HEK293 (cell line): Measurements from ENCODE around the gene TRIM66.

Source experiments
- CTCF ChIA-PET: fragments of 350-600 bp; formaldehyde crosslinking; extraction: SDS; loops from one replicate; lab custom pipeline; 2021; ENCODE audit warnings: antibody characterized with exemption; lab: Yijun Ruan, JAX
- POLR2A ChIA-PET: fragments of 300-600 bp; formaldehyde crosslinking; extraction: SDS; loops from one replicate; lab custom pipeline; 2020; ENCODE audit warnings: antibody characterized with exemption, inconsistent platforms; lab: Yijun Ruan, JAX
- H3K27ac ChIP-seq: fragments of 200-500 bp; sonication (Bioruptor generic); 2 replicates; pipeline ENCODE4 v1.5.1; 2014; ENCODE audit warnings: low read depth, low read length, control low read depth, inconsistent platforms; ENCODE audit errors: extremely low read depth
- H3K36me3 ChIP-seq, 2 experiments: fragments of 200-500 bp in 1 of 2; sonication (Bioruptor generic) in 1 of 2; 1 replicate in 1 of 2; 2 replicates in 1 of 2; pipeline ENCODE4 v1.5.1; 2014 to 2017; ENCODE audit warnings: inconsistent platforms in 2 of 2, low read length in 2 of 2; ENCODE audit not compliant: control insufficient read depth in 2 of 2, insufficient read depth in 1 of 2
- H3K4me1 ChIP-seq: fragments of 200-500 bp; sonication (Bioruptor generic); 2 replicates; pipeline ENCODE4 v1.5.1; 2014; ENCODE audit warnings: mild to moderate bottlenecking, low read length, inconsistent platforms; ENCODE audit not compliant: control insufficient read depth, insufficient read depth
- H3K4me3 ChIP-seq: 2 replicates; pipeline ENCODE4 v1.5.1; 2011; ENCODE audit warnings: low read depth, mild to moderate bottlenecking, control low read depth, low read length, moderate library complexity
- H3K9me3 ChIP-seq: fragments of 200-500 bp; sonication (Bioruptor generic); 2 replicates; pipeline ENCODE4 v1.5.1; 2014; ENCODE audit warnings: low read depth, low read length, inconsistent platforms; ENCODE audit not compliant: control insufficient read depth, insufficient read depth
- BCL6B ChIP-seq: fragments of 450-650 bp; formaldehyde crosslinking; IDR thresholded peaks from 2 replicates; pipeline ENCODE4 v1.5.1; 2017; ENCODE audit warnings: missing biosample characterization, missing genetic modification characterization
- KLF1 ChIP-seq: fragments of 450-650 bp; formaldehyde crosslinking; IDR thresholded peaks from 2 replicates; pipeline ENCODE4 v1.5.1; 2016; ENCODE audit warnings: missing biosample characterization, missing genetic modification characterization
- PRDM4 ChIP-seq: fragments of 450-650 bp; formaldehyde crosslinking; IDR thresholded peaks from 2 replicates; pipeline ENCODE4 v1.5.1; 2017; ENCODE audit warnings: missing biosample characterization, missing genetic modification characterization
- SCRT2 ChIP-seq: fragments of 450-650 bp; formaldehyde crosslinking; IDR thresholded peaks from 2 replicates; pipeline ENCODE4 v1.5.1; 2016; ENCODE audit warnings: missing biosample characterization, missing genetic modification characterization
- SP3 ChIP-seq: fragments of 450-650 bp; formaldehyde crosslinking; IDR thresholded peaks from 2 replicates; pipeline ENCODE4 v1.5.1; 2016; ENCODE audit warnings: missing biosample characterization, missing genetic modification characterization
- WT1 ChIP-seq: fragments of 450-650 bp; formaldehyde crosslinking; IDR thresholded peaks from 2 replicates; pipeline ENCODE4 v1.5.1; 2016; ENCODE audit warnings: missing biosample characterization, missing genetic modification characterization
- ZBTB48 ChIP-seq: fragments of 450-650 bp; formaldehyde crosslinking; IDR thresholded peaks from 2 replicates; pipeline ENCODE4 v1.5.1; 2016; ENCODE audit warnings: missing biosample characterization, missing genetic modification characterization
- ZFP3 ChIP-seq: fragments of 450-650 bp; formaldehyde crosslinking; IDR thresholded peaks from 2 replicates; pipeline ENCODE4 v1.5.1; 2016; ENCODE audit warnings: low read depth, missing biosample characterization, missing genetic modification characterization
- ZNF114 ChIP-seq: fragments of 450-650 bp; formaldehyde crosslinking; IDR thresholded peaks from 2 replicates; pipeline ENCODE4 v1.5.0; 2017; ENCODE audit warnings: missing biosample characterization, missing genetic modification characterization
- ZNF148 ChIP-seq: fragments of 450-650 bp; formaldehyde crosslinking; IDR thresholded peaks from 2 replicates; pipeline ENCODE4 v1.5.0; 2017; ENCODE audit warnings: missing biosample characterization, missing genetic modification characterization, borderline replicate concordance
- ZNF404 ChIP-seq: fragments of 450-650 bp; formaldehyde crosslinking; IDR thresholded peaks from 2 replicates; pipeline ENCODE4 v1.5.1; 2017; ENCODE audit warnings: missing biosample characterization, missing genetic modification characterization
- ZNF426 ChIP-seq: fragments of 450-650 bp; formaldehyde crosslinking; IDR thresholded peaks from 2 replicates; pipeline ENCODE4 v1.5.1; 2017; ENCODE audit warnings: missing biosample characterization, missing genetic modification characterization, mild to moderate bottlenecking, inconsistent platforms, moderate library complexity
- ZNF473 ChIP-seq: fragments of 450-650 bp; formaldehyde crosslinking; IDR thresholded peaks from 2 replicates; pipeline ENCODE4 v1.5.1; 2017; ENCODE audit warnings: missing biosample characterization, missing genetic modification characterization
- ZNF521 ChIP-seq: fragments of 450-650 bp; formaldehyde crosslinking; IDR thresholded peaks from 2 replicates; pipeline ENCODE4 v1.5.1; 2017; ENCODE audit warnings: missing biosample characterization, mild to moderate bottlenecking, missing genetic modification characterization
- ZNF529 ChIP-seq: fragments of 450-650 bp; formaldehyde crosslinking; IDR thresholded peaks from 2 replicates; pipeline ENCODE4 v1.5.1; 2017; ENCODE audit warnings: missing genetic modification characterization, missing biosample characterization; ENCODE audit not compliant: insufficient replicate concordance
- ZNF660 ChIP-seq: fragments of 450-650 bp; IDR thresholded peaks from 2 replicates; pipeline ENCODE4 v1.5.1; 2018; ENCODE audit warnings: missing biosample characterization, mild to moderate bottlenecking, missing genetic modification characterization
- ZSCAN16 ChIP-seq: fragments of 450-650 bp; formaldehyde crosslinking; IDR thresholded peaks from 2 replicates; pipeline ENCODE4 v1.5.1; 2016; ENCODE audit warnings: missing biosample characterization, missing genetic modification characterization
- ZSCAN23 ChIP-seq: fragments of 450-650 bp; formaldehyde crosslinking; IDR thresholded peaks from 2 replicates; pipeline ENCODE4 v1.5.1; 2016; ENCODE audit warnings: missing biosample characterization, missing genetic modification characterization
- TF ChIP-seq, protein P1 (sequence below): fragments of 450-650 bp; formaldehyde crosslinking; IDR thresholded peaks from 2 replicates; pipeline ENCODE4 v1.5.1; 2016; ENCODE audit warnings: missing biosample characterization, missing genetic modification characterization
- TF ChIP-seq, protein P2 (sequence below): fragments of 450-650 bp; formaldehyde crosslinking; IDR thresholded peaks from 2 replicates; pipeline ENCODE4 v1.5.1; 2016; ENCODE audit warnings: missing biosample characterization, missing genetic modification characterization
- TF ChIP-seq, protein P3 (sequence below): fragments of 450-650 bp; formaldehyde crosslinking; IDR thresholded peaks from 2 replicates; pipeline ENCODE4 v1.5.1; 2017; ENCODE audit warnings: missing biosample characterization, missing genetic modification characterization

Gene TRIM66

DNA sequence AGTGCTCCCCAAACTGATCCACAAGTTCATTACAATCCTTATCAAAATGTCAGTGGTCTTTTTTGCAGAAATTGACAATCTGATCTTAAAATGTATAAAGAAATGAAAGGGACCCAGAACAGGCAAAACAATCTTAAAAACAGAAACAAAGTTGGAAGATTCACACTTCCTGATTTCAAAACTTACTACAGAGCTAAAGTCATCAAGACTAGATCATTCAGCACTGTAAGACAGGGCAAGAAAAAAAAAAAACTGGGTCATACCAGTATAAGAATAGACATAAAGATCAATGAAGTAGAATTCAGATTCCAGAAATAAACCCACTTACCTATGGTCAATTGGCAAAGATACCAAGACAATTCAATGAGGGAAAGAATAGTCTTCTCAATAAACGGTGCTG lies 84.0 kb downstream of the TRIM66 start:
- POLR2A ChIA-PET = no interaction called here
- TF ChIP-seq ZFP3 (no peak), ZSCAN16 (tag by site-specific recombination) (no peak), ZNF521 (tag by site-specific recombination) (no peak)
- TF ChIP-seq, all 188 proteins: peak for 0
- H3K4me3 ChIP-seq = no peak overlapping the region
- CTCF ChIA-PET = no interaction called here
- H3K4me1 ChIP-seq = no peaks in the 10 kb centered on the region
- H3K9me3 ChIP-seq = no peaks in the 10 kb centered on the region
- no peak overlapping the region for H3K27ac ChIP-seq
- H3K36me3 ChIP-seq = no peaks in the 10 kb centered on the region

DNA sequence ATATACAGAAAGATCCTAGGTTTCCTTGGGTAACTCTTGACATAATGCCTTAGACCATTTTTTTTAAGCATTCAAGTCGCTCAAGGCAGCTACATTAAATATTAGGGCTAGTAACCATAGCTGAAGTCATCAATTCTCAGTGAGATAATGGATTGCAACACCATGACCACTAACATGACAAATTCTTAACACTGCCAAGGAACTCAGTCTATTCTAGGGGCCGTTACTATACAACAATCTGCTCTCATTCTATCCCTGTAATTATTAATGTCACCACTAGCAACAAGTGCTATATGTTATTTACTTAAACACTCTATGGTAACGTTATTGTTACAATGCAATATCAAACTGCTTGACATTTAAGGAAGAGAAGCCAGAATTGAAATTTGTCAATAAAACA lies 85.3 kb downstream of the TRIM66 start:
- ChIA-PET CTCF (no interaction called here), POLR2A (no interaction called here)
- Histone ChIP-seq H3K4me3 (no peak overlapping the region), H3K9me3 (no peaks in the 10 kb centered on the region), H3K4me1 (no peaks in the 10 kb centered on the region), H3K27ac (no peak overlapping the region), H3K36me3 (no peaks in the 10 kb centered on the region)
- TF ChIP-seq ZNF529 (no peak), ZNF660 (tag by site-specific recombination) (0 out of 2 replicates have a peak, but pooled peaks have one; percentile 21), ZBTB48 (tag by site-specific recombination) (0 out of 2 replicates have a peak, but pooled peaks have one; percentile 39), SCRT2 (tag by site-specific recombination) (peak; percentile 62), BCL6B (tag by site-specific recombination) (no peak)

- H3K36me3 ChIP-seq = no peaks in the 10 kb centered on the region
- CTCF ChIA-PET = no interaction called here
- no peaks in the 10 kb centered on the region for H3K4me1 ChIP-seq
- POLR2A ChIA-PET = no interaction called here
- H3K9me3 ChIP-seq = no peaks in the 10 kb centered on the region
- H3K27ac ChIP-seq = no peak overlapping the region
- no peak overlapping the region for H3K4me3 ChIP-seq
- TF ChIP-seq ZNF148 (tag by site-specific recombination) = no peak
- TF ChIP-seq, protein P1, sequence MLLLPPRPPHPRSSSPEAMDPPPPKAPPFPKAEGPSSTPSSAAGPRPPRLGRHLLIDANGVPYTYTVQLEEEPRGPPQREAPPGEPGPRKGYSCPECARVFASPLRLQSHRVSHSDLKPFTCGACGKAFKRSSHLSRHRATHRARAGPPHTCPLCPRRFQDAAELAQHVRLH (tag by site-specific recombination) = no peak
- TF ChIP-seq ZNF473 (tag by site-specific recombination) = no peak
- no peak for TF ChIP-seq ZNF404 (tag by site-specific recombination)
- TF ChIP-seq WT1 = no peak
- TF ChIP-seq, protein P2, sequence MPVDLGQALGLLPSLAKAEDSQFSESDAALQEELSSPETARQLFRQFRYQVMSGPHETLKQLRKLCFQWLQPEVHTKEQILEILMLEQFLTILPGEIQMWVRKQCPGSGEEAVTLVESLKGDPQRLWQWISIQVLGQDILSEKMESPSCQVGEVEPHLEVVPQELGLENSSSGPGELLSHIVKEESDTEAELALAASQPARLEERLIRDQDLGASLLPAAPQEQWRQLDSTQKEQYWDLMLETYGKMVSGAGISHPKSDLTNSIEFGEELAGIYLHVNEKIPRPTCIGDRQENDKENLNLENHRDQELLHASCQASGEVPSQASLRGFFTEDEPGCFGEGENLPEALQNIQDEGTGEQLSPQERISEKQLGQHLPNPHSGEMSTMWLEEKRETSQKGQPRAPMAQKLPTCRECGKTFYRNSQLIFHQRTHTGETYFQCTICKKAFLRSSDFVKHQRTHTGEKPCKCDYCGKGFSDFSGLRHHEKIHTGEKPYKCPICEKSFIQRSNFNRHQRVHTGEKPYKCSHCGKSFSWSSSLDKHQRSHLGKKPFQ = no peak
- TF ChIP-seq ZSCAN23 = no peak
- no peak for TF ChIP-seq ZNF114 (tag by site-specific recombination)
- TF ChIP-seq, protein P3, sequence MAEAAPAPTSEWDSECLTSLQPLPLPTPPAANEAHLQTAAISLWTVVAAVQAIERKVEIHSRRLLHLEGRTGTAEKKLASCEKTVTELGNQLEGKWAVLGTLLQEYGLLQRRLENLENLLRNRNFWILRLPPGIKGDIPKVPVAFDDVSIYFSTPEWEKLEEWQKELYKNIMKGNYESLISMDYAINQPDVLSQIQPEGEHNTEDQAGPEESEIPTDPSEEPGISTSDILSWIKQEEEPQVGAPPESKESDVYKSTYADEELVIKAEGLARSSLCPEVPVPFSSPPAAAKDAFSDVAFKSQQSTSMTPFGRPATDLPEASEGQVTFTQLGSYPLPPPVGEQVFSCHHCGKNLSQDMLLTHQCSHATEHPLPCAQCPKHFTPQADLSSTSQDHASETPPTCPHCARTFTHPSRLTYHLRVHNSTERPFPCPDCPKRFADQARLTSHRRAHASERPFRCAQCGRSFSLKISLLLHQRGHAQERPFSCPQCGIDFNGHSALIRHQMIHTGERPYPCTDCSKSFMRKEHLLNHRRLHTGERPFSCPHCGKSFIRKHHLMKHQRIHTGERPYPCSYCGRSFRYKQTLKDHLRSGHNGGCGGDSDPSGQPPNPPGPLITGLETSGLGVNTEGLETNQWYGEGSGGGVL (tag by site-specific recombination) = no peak
- no peak for TF ChIP-seq SP3 (tag by site-specific recombination)
- no peak for TF ChIP-seq ZNF426 (tag by site-specific recombination)
- no peak for TF ChIP-seq KLF1 (tag by site-specific recombination)
- no peak for TF ChIP-seq PRDM4 (tag by site-specific recombination)
These were observed 85.9 kb downstream of the TRIM66 start for GRCh38 chr11:8596504-8597046.
